Ascending aorta (tissue), 2 donors: ENCODE measurements around the gene FSTL4. TPM values are rescaled to one million over a fixed set of nuclear protein-coding genes. Genes with fewer than 3 reads are reported as not detected.

Experiments
- DNase-seq, 2 donors: peaks; one replicate each; pipeline ENCODE4 v3.0.0-alpha.2; 2019; ENCODE audit warnings: low spot score in 2 of 2
- H3K27ac ChIP-seq, 2 donors: fragments of 200-600 bp; sonication (generic); one replicate each; pipeline ENCODE4 v1.5.1; 2016 to 2017; ENCODE audit warnings: mild to moderate bottlenecking in 1 of 2
- H3K27me3 ChIP-seq: fragments of 200-600 bp; sonication (generic); one replicate; pipeline ENCODE4 v1.5.1; 2017
- H3K36me3 ChIP-seq, 2 donors: fragments of 200-600 bp; sonication (generic); one replicate each; pipeline ENCODE4 v1.5.1; 2016
- H3K4me1 ChIP-seq, 2 donors: fragments of 200-600 bp; sonication (generic); one replicate each; pipeline ENCODE4 v1.5.1; 2016 to 2017; ENCODE audit warnings: mild to moderate bottlenecking in 1 of 2
- H3K4me3 ChIP-seq, 2 donors: fragments of 200-600 bp; sonication (generic); one replicate each; pipeline ENCODE4 v1.5.1; 2016 to 2017; ENCODE audit warnings: mild to moderate bottlenecking in 1 of 2
- H3K9me3 ChIP-seq, 2 donors: fragments of 200-600 bp; sonication (generic); one replicate each; pipeline ENCODE4 v1.5.1; 2016
- CTCF ChIP-seq, 3 experiments: fragments of 200-600 bp in 2 of 3; fragments of 450-650 bp in 1 of 3; sonication (generic) in 2 of 3; IDR thresholded peaks; one replicate each; pipeline ENCODE4 v1.5.1; 2016 to 2019; ENCODE audit warnings: antibody characterized with exemption in 3 of 3, mild to moderate bottlenecking in 1 of 3, moderate library complexity in 1 of 3
- intact Hi-C: fragments of 100-400 bp; cut with DNase I; formaldehyde crosslinking; loops from one replicate; pipeline ENCODE4 v1.15.1; 2023
- total RNA-seq: library from RNA; depleted of rRNA; stranded (reverse); fragments of >200 nt; gene quantifications from one replicate; pipeline ENCODE4 v1.1.0, GENCODE V29; 2016

Gene FSTL4
- total RNA-seq, 1 donor from 2014 or later, result 0.11 TPM

- H3K9me3 ChIP-seq, result no peaks in the 10 kb centered on the region
- no peak overlapping the region for H3K4me3 ChIP-seq
- H3K36me3 ChIP-seq, result no peaks in the 10 kb centered on the region
- no peak overlapping the region for H3K27ac ChIP-seq
- H3K4me1 ChIP-seq, result no peaks in the 10 kb centered on the region
- no peak for DNase-seq
- no peak for TF ChIP-seq CTCF (IDR thresholded peaks at IDR 0.05)
- no peaks in the 10 kb centered on the region for H3K27me3 ChIP-seq
- intact Hi-C loops, result no loop called here
Observed at GRCh38 chr5:133469846-133470245, 142.5 kb downstream of the FSTL4 start.

- intact Hi-C loops, result no loop called here
- no peak for TF ChIP-seq CTCF (IDR thresholded peaks at IDR 0.05)
Observed at GRCh38 chr5:133469252-133469651, 143.1 kb downstream of the FSTL4 start.

GRCh38 chr5:133468596-133468995 lies 143.7 kb downstream of the FSTL4 start:
- H3K36me3 ChIP-seq, result no peaks in the 10 kb centered on the region
- no peaks in the 10 kb centered on the region for H3K27me3 ChIP-seq
- DNase-seq, result no peak
- no peaks in the 10 kb centered on the region for H3K4me1 ChIP-seq
- no peak overlapping the region for H3K4me3 ChIP-seq
- TF ChIP-seq CTCF (IDR thresholded peaks at IDR 0.05), result no peak
- H3K27ac ChIP-seq, result no peak overlapping the region
- no peaks in the 10 kb centered on the region for H3K9me3 ChIP-seq
- intact Hi-C loops, result no loop called here

More at GRCh38 chr5:133469252-133469651, 143.1 kb downstream of the FSTL4 start:
- no peaks in the 10 kb centered on the region for H3K27me3 ChIP-seq
- H3K4me1 ChIP-seq, result no peaks in the 10 kb centered on the region
- no peak overlapping the region for H3K4me3 ChIP-seq
- DNase-seq, result no peak
- H3K36me3 ChIP-seq, result no peaks in the 10 kb centered on the region
- no peaks in the 10 kb centered on the region for H3K9me3 ChIP-seq
- no peak overlapping the region for H3K27ac ChIP-seq

- no peak for DNase-seq
- Histone ChIP-seq H3K4me1 (no peaks in the 10 kb centered on the region), H3K4me3 (no peak overlapping the region), H3K9me3 (no peaks in the 10 kb centered on the region), H3K27ac (no peak overlapping the region), H3K27me3 (no peaks in the 10 kb centered on the region), H3K36me3 (no peaks in the 10 kb centered on the region)
- no peak for TF ChIP-seq CTCF (IDR thresholded peaks at IDR 0.05)
- intact Hi-C loops, result no loop called here
Observed at GRCh38 chr5:133467826-133468463, 144.4 kb downstream of the FSTL4 start.

GRCh38 chr5:133467335-133467779 lies 145.0 kb downstream of the FSTL4 start:
- no peak for TF ChIP-seq CTCF (IDR thresholded peaks at IDR 0.05)
- Histone ChIP-seq H3K9me3 (no peaks in the 10 kb centered on the region), H3K4me1 (no peaks in the 10 kb centered on the region), H3K27me3 (no peaks in the 10 kb centered on the region), H3K4me3 (no peak overlapping the region), H3K36me3 (no peaks in the 10 kb centered on the region), H3K27ac (no peak overlapping the region)
- intact Hi-C loops, result no loop called here
- no peak for DNase-seq
